ENCODE measurements around the gene FRMPD3. TPM values are rescaled to one million over a fixed set of nuclear protein-coding genes. Genes with fewer than 3 reads are reported as not detected.
"Not testable (repeated sequence)": the region's sequence is repeated elsewhere in the genome, so short reads cannot be mapped to it uniquely, and the experiment has no call there.

FRMPD3 gene
- total RNA-seq, 1 donor from 2014 or later, result 0.07 TPM

- DNase-seq (ENCODE audit: low spot score), result no peak
- Mint-ChIP-seq H3K36me3 (ENCODE audit: low read depth) (no peaks in the 10 kb centered on the region), H3K9me3 (ENCODE audit: low read depth) (peaks cover 9% of the 10 kb centered on the region), H3K27ac (ENCODE audit: unreplicated experiment) (no peak overlapping the region), H3K4me1 (ENCODE audit: low read depth) (no peaks in the 10 kb centered on the region), H3K4me3 (ENCODE audit: unreplicated experiment) (no peak overlapping the region), H3K27me3 (ENCODE audit: low read depth) (peaks cover 23% of the 10 kb centered on the region)
- TF ChIP-seq, protein P1, sequence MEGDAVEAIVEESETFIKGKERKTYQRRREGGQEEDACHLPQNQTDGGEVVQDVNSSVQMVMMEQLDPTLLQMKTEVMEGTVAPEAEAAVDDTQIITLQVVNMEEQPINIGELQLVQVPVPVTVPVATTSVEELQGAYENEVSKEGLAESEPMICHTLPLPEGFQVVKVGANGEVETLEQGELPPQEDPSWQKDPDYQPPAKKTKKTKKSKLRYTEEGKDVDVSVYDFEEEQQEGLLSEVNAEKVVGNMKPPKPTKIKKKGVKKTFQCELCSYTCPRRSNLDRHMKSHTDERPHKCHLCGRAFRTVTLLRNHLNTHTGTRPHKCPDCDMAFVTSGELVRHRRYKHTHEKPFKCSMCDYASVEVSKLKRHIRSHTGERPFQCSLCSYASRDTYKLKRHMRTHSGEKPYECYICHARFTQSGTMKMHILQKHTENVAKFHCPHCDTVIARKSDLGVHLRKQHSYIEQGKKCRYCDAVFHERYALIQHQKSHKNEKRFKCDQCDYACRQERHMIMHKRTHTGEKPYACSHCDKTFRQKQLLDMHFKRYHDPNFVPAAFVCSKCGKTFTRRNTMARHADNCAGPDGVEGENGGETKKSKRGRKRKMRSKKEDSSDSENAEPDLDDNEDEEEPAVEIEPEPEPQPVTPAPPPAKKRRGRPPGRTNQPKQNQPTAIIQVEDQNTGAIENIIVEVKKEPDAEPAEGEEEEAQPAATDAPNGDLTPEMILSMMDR (IDR thresholded peaks at IDR 0.05), result no peak
These were observed 7.8 kb downstream of the FRMPD3 start for GRCh38 chrX:107457289-107457688.

GRCh38 chrX:107465932-107466620 lies 16.6 kb downstream of the FRMPD3 start:
- TF ChIP-seq, protein P1 (IDR thresholded peaks at IDR 0.05), result no peak
- Mint-ChIP-seq H3K4me3 (ENCODE audit: unreplicated experiment) (no peak overlapping the region), H3K9me3 (ENCODE audit: low read depth) (no peaks in the 10 kb centered on the region), H3K27me3 (ENCODE audit: low read depth) (peaks cover 6% of the 10 kb centered on the region), H3K36me3 (ENCODE audit: low read depth) (no peaks in the 10 kb centered on the region), H3K27ac (ENCODE audit: unreplicated experiment) (no peak overlapping the region), H3K4me1 (ENCODE audit: low read depth) (no peaks in the 10 kb centered on the region)
- no peak for DNase-seq (ENCODE audit: low spot score)

- Mint-ChIP-seq H3K4me1 (ENCODE audit: low read depth) (no peaks in the 10 kb centered on the region), H3K27me3 (ENCODE audit: low read depth) (peaks cover 2% of the 10 kb centered on the region), H3K36me3 (ENCODE audit: low read depth) (no peaks in the 10 kb centered on the region), H3K27ac (ENCODE audit: unreplicated experiment) (no peak overlapping the region), H3K4me3 (ENCODE audit: unreplicated experiment) (no peak overlapping the region), H3K9me3 (ENCODE audit: low read depth) (peaks cover 2% of the 10 kb centered on the region)
- TF ChIP-seq, protein P1 (IDR thresholded peaks at IDR 0.05), result no peak
- no peak for DNase-seq (ENCODE audit: low spot score)
These were observed 17.8 kb downstream of the FRMPD3 start for GRCh38 chrX:107467271-107467670.

DNA sequence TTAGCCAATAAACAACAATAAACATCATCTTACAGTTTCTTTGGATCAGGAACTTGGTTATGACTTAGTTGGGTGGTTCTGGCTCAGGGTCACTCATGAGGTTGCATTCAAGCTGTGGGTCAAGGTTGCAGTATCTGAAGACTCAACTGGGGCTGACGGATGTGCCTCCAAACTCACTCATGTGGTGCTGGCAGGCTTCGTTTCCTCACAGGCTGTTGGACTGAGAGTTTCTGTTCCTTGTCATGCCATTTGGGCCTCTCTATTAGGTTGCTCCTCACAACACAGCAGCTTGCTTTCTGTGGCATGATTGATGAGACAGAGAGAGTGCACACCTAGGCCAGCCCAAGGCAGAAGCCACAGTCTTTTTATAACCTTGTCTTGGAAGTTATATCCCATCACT lies 20.7 kb downstream of the FRMPD3 start:
- Mint-ChIP-seq H3K9me3 (ENCODE audit: low read depth) (peaks cover 2% of the 10 kb centered on the region), H3K4me1 (ENCODE audit: low read depth) (no peaks in the 10 kb centered on the region), H3K36me3 (ENCODE audit: low read depth) (no peaks in the 10 kb centered on the region), H3K27ac (ENCODE audit: unreplicated experiment) (no peak overlapping the region), H3K4me3 (ENCODE audit: unreplicated experiment) (no peak overlapping the region), H3K27me3 (ENCODE audit: low read depth) (peaks cover 3% of the 10 kb centered on the region)
- no peak for DNase-seq (ENCODE audit: low spot score)
- TF ChIP-seq, protein P1 (IDR thresholded peaks at IDR 0.05), result no peak

- Mint-ChIP-seq H3K9me3 (ENCODE audit: low read depth) (peaks cover 2% of the 10 kb centered on the region), H3K36me3 (ENCODE audit: low read depth) (no peaks in the 10 kb centered on the region), H3K4me3 (ENCODE audit: unreplicated experiment) (no peak overlapping the region), H3K27me3 (ENCODE audit: low read depth) (peaks cover 5% of the 10 kb centered on the region), H3K4me1 (ENCODE audit: low read depth) (no peaks in the 10 kb centered on the region), H3K27ac (ENCODE audit: unreplicated experiment) (no peak overlapping the region)
- no peak for DNase-seq (ENCODE audit: low spot score)
- TF ChIP-seq, protein P1 (IDR thresholded peaks at IDR 0.05), result no peak
These were observed 21.5 kb downstream of the FRMPD3 start for GRCh38 chrX:107470971-107471370.

DNA sequence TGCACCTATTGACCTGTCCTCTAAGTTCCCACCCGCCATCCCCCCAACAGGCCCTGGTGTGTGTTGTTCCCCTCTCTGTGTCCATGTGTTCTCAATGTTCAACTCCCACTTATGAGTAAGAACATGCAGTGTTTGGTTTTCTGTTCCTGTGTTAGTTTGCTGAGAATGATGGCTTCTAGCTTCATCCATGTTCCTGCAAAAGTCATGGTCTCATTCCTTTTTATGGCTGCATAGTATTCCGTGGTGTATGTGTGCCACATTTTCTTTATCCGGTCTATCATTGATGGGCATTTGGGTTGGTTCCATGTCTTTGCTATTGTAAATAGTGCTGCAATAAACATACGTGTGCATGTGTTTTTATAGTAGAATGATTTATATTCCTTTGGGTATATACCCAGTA lies 22.0 kb downstream of the FRMPD3 start:
- H3K27ac Mint-ChIP-seq (ENCODE audit: unreplicated experiment); H3K36me3 Mint-ChIP-seq (ENCODE audit: low read depth); H3K4me1 Mint-ChIP-seq (ENCODE audit: low read depth); DNase-seq (ENCODE audit: low spot score); H3K9me3 Mint-ChIP-seq (ENCODE audit: low read depth); H3K27me3 Mint-ChIP-seq (ENCODE audit: low read depth); H3K4me3 Mint-ChIP-seq (ENCODE audit: unreplicated experiment): not testable (repeated sequence)
